Stimulated activated CD4-positive, alpha-beta T cell treated with anti-CD3 and anti-CD28 coated beads, TNF-alpha, amount 100 ng/mL, for 48 hours (primary cell): Measurements from ENCODE around the gene FBLIM1.

Experiments
- DNase-seq, 3 donors: peaks; one replicate each; pipeline ENCODE4 v3.0.0-alpha.2; 2020; ENCODE audit warnings: low read depth in 3 of 3

The FBLIM1 gene

GRCh38 chr1:15748690-15749398 is 9.8 kb upstream of the FBLIM1 start:
- DNase-seq = no peak

GRCh38 chr1:15749399-15750291 is 8.9 kb upstream of the FBLIM1 start:
- no peak for DNase-seq

GRCh38 chr1:15750924-15751323 is 7.7 kb upstream of the FBLIM1 start:
- DNase-seq = no peak

GRCh38 chr1:15751717-15752116 is 6.9 kb upstream of the FBLIM1 start:
- DNase-seq = no peak

- no peak for DNase-seq
These were observed 4.8 kb upstream of the FBLIM1 start for GRCh38 chr1:15753776-15754175.

- DNase-seq = no peak
These were observed 3.5 kb upstream of the FBLIM1 start for GRCh38 chr1:15755021-15755645.

- DNase-seq = no peak
These were observed 3.0 kb upstream of the FBLIM1 start for GRCh38 chr1:15755646-15756040.

GRCh38 chr1:15756143-15757015 is 2.2 kb upstream of the FBLIM1 start:
- no peak for DNase-seq

- DNase-seq = no peak
These were observed 1.5 kb upstream of the FBLIM1 start for GRCh38 chr1:15757016-15757543.

GRCh38 chr1:15757575-15758342 is 836 bp upstream of the FBLIM1 start:
- DNase-seq = no peak

- no peak for DNase-seq
These were observed 512 bp downstream of the FBLIM1 start for GRCh38 chr1:15758953-15759661.

- DNase-seq = no peak
These were observed 2.1 kb downstream of the FBLIM1 start for GRCh38 chr1:15760520-15761211.

- DNase-seq = no peak
These were observed 3.0 kb downstream of the FBLIM1 start for GRCh38 chr1:15761366-15762128.

GRCh38 chr1:15762546-15762945 is 4.0 kb downstream of the FBLIM1 start:
- no peak for DNase-seq

GRCh38 chr1:15764269-15764764 is 5.7 kb downstream of the FBLIM1 start:
- DNase-seq = no peak

- no peak for DNase-seq
These were observed 6.3 kb downstream of the FBLIM1 start for GRCh38 chr1:15764890-15765289.

GRCh38 chr1:15765495-15766194 is 7.0 kb downstream of the FBLIM1 start:
- DNase-seq = no peak

GRCh38 chr1:15767941-15768340 is 9.3 kb downstream of the FBLIM1 start:
- no peak for DNase-seq
